ENCODE data around the gene NEUROG1.

The NEUROG1 gene

DNA sequence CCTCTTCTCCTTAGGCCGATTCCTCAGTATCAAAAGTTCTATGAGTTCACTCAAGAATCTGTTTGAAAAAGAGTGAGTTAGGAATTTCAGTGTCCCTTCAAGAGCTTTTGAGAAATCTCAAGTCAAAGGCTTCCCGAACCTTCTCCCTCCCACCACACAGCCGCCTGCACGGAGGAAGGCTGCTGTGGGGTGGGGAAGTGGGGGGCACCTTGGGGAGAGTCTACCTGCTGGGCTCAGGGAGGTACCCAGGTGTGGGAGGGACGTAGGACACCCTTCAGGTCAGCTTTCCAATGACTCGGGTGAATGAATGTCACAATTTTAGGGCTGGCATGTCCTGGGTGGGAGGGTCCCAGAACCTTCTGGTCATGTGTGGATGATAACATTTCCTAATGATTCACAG is 25.5 kb upstream of the NEUROG1 start:
- no peak for DNase-seq (ENCODE audit: low read depth)

DNA sequence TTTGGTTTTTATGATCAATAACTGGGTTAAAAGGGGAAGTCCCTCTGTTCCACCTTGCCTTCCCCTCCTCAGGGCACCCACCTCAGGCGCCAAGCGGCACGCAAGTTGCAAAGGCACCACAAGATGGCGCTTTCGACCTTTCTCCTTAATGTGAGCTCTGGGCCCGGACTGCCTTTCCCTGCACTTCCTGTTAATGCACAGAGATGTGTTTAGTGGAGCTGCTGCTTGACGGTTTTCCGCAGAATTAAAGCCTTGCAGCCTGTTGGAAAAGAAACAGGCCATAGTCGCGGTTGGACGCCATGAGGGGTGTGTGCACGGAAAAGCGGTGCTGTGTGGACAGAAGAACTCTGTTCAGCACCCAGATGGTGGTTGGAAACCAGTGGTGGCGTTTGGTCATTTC is 25.1 kb upstream of the NEUROG1 start:
- no peak for DNase-seq (ENCODE audit: low read depth)

DNA sequence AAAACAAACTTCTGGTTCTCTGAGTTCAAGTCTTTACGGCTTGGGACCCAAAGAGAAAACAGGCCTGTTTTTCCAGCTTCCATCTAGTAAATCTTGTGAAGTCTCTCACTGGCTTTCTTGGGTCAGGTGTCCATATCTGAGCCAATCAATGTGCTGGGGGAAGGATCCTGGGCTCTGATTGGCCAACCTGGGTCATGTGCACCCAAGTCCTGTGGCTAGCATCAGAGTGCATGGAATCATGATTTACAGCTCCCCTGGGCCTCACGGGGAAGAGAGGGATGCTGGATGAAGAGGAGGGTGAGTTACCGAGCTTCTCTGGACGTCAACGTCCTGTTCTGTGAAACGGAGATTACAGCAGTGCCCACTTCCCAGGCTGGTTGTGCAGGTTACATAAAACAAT is 23.6 kb upstream of the NEUROG1 start:
- no peak for DNase-seq (ENCODE audit: low read depth)

DNA sequence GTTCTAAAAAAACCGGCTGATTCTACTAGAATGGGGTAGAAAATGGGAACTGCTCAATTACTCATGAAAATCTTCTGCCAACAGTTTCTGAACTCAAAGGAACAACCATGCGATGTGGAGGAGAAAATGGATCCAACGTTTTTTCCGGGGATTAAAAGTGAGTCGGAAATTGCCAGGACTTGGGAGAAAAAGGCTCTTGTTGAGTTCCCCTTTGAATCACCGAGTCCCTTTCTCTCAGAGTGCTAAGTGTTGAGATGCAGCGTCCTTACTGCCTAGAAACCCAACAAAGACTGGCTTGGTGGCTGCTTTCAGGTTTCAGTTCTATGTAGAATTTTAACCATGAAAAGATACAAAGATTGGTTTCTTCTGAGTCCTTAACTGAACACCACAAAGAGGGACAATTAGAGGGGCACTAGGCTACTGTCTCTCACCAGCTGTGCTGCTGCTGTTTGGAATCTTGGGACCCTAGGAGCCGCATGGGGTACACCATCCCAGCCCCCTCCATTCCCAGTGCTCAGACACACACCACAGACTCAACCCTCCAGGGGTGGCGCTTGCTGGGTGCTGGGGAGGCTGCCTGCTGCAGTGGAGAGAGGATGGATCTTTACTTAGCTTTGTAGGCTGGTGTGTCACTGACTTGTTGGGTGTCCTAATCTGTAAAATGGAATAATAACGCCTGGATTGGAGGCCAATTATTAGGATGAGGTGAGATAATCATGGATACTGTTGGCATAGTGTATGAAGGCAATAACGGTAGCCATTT is 21.5 kb upstream of the NEUROG1 start:
- no peak for DNase-seq (ENCODE audit: low read depth)

DNA sequence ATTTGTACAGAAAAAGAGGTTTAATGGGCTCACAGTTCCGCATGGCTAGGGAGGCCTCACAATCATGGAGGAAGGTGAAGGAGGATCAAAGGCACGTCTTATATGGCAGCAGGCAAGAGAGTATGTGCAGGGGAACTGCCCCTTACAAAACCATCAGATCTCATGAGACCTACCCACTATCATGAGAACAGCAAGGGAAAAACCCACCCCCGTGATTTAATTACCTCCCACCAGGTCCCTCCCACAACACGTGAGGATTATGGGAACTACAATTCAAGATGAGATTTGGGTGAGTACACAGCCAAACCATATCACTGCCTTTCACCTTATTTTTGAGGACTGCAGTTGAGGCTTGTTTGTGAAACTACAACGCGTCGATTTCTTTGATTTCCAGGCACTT is 20.9 kb upstream of the NEUROG1 start:
- no peak for DNase-seq (ENCODE audit: low read depth)

DNA sequence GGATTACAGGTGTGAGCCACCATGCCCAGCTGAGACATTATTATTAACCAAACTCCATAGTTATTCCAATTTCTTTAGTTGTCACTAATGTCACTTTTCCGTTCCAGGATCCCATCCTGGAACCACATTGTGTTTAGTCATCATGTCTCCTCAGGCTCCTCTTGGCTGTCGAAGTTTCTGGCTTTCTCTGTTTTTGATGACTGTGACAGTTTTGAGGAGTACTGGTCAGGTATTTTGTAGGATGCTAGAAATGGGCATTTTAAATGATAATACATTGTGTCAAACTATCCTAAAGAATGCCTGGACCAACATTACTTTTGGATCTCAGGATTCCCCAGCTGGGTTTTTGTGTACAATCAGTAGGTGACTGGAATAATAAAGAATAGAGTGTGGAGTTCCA is 19.8 kb upstream of the NEUROG1 start:
- DNase-seq (ENCODE audit: low read depth), result no peak

DNA sequence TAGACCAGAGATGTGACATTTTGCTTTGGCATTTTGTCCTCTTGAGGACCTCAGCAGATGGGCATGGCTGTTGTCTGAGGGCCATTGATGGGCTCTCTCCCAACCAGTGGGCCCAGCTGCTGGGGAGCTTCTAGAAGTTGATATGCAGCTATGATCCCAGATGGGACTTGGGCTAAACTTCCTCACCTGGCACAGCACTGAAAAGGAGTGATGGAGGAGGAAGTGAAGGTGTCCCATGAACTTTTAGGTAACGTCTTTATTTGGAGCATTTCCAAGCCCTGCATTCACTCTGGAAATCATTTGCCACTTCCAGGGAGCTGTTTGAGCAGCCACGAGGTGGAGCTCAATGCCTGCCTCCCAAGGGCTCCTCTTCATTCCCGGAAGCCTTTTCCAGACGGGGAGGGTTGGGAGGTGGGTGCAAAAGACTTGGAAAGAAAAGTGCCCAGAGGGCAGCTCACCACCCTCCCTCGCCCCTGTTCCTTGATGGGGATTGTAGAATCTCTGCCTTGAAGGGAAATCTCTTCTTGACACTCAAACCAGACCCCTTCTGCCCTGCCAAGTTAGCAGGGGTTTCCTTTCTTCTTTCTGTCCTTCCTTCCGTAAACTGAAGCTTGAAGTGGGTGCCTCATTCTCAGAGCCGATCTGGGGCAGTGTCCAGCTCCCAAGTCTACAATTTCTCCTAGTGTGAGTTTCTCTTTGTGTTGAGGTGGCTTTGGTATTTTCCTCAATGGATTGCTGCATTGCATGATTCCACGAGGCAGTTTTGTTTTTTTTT is 18.1 kb upstream of the NEUROG1 start:
- DNase-seq (ENCODE audit: low read depth), result no peak

DNA sequence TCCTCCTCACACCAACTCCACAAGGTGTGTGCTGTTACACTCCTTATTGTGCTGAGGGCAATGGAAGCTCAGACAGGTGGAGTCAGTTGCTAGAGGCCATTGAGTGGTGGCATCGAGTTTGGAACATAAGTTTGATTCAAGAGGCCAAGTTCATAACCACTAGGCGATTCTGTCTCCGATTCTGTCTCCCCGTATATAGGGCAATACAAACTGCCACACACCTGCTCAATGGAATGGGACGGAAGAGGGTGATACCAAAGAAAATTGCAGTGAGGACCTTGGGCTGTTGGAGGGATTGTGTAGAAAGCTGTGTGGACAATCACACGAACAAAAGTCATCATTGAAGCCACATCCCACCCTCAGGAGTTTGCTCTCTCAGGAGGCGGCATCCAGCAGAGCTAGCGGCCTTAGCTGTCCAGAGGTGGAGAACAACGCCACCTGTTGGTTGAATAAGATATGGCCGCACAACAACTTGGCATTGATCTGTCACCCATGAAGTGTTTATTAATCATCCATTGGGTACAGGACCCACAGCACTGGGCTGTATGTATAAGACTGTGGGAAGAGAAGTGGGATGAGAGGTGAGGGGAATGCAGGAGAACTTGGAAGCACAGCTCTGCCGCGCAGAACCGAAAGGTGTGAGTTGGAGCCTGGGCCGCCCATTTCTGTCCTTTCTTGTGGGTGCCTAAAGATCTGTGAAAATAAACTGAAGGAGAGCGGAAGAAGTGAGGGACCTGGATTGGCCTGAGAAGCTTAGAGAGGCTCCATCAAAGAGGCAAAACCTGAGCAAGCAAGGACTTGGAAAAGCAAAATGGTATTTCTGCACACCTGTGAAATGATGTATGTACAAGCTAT is 16.1 kb upstream of the NEUROG1 start:
- DNase-seq (ENCODE audit: low read depth), result no peak

DNA sequence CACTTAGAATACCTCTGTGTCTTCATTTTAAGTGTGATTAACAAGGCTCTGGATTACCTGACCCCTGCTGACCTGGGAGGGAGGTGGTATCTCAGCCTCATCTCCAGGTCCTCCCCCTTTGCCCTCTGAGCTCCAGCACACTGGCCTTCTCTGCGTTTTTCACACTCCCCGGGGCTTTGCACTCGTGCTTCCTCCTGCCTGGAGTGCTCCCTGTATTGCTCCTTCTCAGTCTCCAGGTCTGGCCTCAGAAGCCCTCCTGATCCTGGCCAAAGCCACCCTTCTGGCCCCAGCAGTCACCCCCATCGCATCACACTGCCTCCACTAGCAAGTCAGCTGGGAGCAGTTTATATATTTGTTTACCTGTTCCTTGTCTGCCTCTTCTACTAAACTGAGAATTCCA is 13.6 kb upstream of the NEUROG1 start:
- DNase-seq (ENCODE audit: low read depth), result no peak

DNA sequence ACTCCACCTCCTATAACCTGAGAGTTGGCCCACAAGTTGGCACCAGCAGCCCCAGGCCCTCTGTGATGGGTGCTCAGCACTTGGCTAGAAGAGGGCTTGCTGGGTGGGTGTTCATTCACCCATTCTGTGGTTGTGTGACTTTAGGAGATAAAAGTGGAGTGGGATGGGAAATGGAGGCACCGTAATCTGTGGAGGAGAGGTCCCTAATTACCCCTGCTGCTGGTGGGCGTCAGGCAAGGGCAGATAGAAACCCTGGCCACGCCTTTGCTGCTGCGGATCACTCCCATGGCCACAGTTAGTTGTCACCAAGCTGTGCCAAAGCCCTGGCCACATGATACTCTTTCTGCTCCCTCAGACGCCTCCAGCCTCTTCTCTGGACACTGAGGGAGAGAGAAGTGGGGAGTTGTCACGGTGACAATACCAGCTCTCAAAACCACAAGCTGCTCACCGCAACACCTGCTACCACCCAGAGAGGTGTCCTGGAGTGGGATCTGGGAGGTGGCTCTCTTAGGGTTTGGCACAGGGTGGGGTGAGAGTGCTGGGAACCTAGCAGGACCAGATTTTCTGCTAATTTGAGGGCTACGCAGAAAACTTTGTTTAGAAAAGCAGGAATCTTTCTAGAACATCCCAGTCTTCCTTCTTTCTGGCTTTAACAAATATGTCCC is 12.0 kb upstream of the NEUROG1 start:
- no peak for DNase-seq (ENCODE audit: low read depth)

DNA sequence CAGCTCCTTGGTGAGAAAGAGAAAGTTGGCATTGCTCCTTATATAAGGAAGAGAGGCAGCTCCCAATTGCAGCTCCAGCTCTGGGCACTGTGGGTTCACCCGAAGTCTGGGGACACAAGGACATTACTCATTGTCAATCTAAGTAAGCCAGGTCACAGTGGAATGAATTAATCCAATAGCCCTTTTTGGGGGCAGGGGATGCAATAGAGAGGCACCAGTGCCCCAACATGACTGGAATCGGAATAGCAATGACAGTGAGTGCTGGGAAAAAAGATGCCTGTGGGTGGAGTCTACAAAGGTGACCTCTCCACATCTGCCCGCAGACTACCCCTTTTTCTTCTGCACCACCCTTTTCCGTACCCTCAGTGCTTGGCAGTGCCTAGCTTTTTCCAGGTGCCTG is 11.1 kb upstream of the NEUROG1 start:
- DNase-seq (ENCODE audit: low read depth), result no peak

DNA sequence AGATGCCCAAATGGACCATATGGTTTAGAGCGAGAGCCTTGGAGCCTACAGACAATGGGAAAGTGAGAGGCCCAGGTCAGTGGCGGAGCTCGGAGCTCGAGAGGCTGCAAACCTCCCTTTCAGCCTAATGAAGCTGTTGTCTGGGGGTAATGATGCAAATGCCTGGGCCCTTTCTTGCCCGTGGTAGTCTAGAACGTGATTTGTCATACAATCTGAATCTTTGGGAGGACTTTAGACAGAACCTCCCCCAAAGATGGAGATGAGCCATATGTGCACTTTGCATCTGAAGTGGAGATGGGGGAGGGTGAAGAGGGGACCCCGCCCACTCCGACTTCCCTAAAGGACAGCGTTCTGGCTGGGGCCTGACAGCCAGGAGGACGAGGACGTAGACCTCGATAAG is 10.3 kb upstream of the NEUROG1 start:
- DNase-seq (ENCODE audit: low read depth), result no peak

DNA sequence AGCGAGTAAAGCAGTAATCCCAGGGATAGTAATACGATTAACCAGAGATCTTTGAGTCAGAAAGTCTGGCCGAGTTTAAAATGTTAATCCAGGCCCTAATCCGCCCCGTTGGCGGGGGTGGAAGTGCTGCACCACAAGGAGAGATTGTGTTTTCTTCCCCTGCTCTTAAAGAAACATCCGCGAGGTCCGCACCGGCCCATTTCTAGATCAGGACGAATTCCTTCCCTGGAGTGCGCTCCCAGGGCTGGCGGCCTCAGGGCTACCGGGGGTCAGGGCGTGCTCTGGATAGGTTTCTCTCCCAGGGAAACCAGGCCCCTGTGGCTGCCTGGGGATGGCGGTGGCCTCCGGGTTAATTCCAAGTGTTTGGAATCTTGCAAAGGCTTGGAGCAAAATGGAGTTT is 9.3 kb upstream of the NEUROG1 start:
- no peak for DNase-seq (ENCODE audit: low read depth)

DNA sequence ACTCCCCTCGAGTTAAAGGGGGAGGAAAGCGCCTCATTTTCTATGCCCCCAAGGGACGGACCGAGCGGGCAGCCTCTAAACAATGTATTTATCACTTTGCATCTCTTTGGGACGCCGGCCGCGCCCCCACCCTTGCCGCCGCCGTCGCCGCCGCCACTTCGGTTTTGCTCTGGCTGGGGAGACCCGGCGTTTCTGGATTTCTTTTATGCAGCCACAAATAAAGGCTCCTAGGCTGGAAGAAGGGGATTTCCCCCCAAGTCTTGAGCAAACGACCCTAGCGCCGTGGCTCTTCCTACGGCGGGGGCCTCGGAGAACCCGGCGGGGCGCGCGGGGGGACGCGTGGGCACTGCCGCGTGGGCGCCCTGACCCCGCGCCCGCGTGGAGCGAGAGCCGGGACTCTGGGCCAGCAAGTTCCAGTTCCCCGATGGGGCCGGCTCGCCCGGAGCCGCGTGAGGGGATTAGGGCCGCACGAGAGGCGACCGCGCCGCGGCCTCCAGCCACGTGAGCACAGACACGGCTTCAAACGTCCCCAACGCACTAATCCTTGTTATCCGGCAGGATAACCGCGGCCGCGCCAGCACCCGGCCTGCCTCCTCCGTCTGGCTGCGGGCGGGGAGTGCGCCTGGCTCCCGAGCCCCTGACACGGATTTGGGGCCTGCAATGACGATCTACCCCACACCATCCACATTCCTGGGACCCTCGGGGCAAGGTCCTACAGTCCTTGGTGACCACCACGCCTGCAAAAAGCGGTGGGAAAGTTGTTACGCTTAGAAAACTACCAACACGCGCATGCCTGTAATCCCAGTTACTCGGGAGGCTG is 7.9 kb upstream of the NEUROG1 start:
- no peak for DNase-seq (ENCODE audit: low read depth)

DNA sequence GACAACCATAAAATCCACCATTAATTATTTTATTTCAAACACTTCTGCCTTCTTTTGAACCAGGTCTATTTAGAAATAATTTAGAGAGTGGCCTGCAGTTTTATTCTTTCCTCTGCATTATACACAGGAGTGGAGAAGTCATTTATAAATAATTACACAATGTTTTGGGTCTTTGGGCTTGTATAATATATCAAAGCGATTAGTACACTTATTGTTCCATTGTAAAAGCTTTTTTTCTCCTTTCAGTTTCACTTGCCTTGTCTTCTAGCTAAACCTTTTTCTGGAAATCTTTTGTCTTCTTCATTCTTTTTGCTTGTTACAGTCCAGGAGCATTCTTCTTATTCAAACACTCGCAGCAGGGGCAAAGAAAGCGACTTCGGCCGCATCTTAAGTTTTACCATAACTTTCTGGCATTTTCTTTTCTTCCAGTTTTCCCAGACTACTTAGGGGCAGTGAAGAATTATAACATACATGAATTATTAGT is 7.3 kb upstream of the NEUROG1 start:
- no peak for DNase-seq (ENCODE audit: low read depth)

DNA sequence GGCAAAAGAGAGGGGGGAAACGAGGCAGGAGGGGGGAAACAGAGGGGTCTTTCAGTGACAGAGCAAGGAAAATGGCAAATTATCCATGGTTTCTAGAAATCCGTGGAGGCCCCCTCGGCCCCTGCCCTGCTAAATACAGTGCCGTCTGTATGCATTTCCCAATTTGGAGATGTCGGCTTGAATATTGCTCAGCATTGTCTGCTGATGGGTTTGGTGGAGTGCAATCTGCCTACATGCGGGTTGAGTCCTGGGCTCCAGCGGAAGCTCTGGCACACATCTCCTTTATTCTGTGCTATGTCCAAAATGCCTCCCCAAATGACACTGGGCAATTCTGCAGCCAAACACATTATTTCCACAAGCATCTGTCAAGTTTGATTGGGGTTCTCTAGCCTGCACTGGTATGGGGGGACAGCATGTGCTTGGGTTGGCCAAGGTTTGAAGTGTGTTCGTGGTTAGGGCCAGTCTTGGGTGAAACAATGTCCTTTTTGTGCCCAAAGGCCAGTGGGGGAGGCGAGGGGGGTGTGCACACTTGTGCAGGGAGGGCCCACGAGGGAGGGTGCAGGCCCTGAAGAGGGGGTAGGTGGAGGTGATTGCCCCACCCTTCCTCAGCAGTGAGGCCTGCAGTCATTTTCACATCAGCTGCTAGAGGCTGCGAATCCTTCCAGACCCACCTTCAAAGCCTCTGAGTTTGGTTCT is 6.2 kb upstream of the NEUROG1 start:
- DNase-seq (ENCODE audit: low read depth), result no peak

DNA sequence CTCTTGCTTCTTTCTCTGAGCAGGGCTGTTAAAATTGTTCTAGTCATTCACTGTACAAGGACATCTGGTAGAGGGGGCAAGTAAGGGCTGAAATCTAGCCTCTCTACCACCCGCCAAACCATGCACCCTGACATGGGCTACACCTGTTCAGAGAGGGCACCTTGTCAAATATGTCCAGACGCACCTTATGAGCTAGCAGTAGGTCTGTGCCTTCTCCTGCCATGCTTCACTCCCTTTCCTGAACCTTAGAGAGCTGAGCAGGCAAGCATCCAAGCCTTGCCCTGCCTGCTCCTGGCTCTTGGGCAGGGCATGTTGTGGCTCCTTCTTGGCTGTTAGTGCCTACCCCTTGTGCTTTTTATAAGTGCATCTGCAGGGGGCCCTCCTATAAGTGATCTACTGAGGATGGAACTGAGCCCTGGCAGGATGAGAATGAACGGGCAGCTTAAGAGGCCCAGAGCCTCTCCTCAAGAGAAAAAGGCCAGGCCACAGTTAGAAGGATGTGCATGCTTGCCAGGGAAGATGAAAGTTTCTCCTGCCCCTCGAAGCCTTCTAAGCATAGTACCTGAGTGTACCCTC is 3.8 kb upstream of the NEUROG1 start:
- no peak for DNase-seq (ENCODE audit: low read depth)

DNA sequence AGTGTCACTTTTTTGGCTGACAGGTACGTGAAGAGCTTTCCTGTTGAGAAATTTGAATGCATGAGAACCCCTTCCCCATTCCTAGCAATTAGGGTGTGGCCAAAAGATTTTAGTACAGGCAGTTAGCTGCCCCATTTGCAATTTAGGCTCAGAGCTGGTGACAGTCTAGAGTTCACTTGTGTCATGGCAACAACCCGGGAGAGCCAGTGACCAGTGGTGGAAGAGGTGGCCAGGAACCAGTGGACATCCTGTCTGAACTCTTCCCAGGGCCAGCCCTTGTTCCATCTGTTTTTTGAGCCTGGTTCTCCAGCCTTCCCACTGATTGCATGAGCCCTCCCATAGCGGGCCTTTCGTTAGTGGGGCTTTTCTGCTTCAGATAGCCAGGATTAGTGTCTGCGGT is 2.5 kb upstream of the NEUROG1 start:
- no peak for DNase-seq (ENCODE audit: low read depth)

DNA sequence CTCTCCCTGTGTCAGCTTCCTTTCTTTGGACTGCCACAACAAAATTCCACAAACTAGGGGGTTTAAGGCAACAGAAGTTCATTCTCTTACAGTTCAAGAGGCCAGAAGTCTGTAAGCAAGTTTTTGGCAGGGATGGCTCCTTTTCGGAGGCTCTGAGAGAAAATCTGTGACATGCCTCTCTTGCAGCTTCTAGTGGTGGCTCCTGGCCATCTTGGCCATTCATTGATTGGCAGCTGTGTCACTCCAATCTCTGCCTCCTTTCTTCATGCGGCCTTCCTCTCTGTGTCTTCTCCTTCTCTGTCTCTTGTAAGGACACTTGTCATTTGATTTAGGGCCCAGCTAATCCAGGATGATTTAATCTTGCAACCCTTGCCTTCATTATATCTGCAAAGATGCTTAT is 2.0 kb upstream of the NEUROG1 start:
- no peak for DNase-seq (ENCODE audit: low read depth)

DNA sequence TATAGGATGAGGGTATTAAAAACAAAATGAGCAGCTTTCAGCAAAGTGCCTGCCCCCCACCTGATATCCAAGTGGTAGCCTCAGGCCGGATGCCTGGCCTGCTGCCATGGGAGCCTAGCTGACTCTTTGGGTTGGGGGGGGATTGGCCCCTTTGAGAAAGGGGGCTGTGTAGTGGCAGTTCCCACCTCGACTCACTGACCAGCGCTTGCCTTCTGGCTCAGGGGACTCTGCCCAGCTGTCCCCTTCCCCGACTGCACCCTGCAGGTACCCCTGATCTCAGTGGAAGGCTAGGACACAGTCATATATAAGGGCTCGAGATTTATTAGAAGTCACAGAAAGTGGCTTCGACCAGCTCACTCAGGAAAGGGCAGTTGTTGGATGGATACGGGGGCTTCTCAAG is 1.5 kb upstream of the NEUROG1 start:
- DNase-seq (ENCODE audit: low read depth), result no peak

All from HS-5 (cell line).